Endometrial microvascular endothelial cells (primary cell): ENCODE data around the gene ADM5. TPM values are rescaled to one million over a fixed set of nuclear protein-coding genes. Genes with fewer than 3 reads are reported as not detected.

ENCODE experiments used
- in situ Hi-C: cut with HindIII; loops from 2 replicates; pipeline ENCODE4 v1.10.0; 2017; ENCODE audit warnings: low sequenced_read_pairs, low pct_unique_long_range_greater_than_20kb; ENCODE audit errors: inconsistent ontology term
- total RNA-seq: library from RNA; depleted of rRNA; stranded (reverse); fragments of >200 nt; gene quantifications from one replicate; pipeline ENCODE4 v1.2.3, GENCODE V29; 2015; ENCODE audit errors: inconsistent ontology term

Gene ADM5, protein sequence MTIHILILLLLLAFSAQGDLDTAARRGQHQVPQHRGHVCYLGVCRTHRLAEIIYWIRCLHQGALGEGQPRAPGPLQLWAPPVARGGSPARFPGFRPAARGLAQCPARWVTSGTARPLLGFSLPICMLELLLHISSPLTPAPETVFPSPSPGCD
- total RNA-seq, result not detected

GRCh38 chr19:49689133-49690078, at the start of gene ADM5:
Gene ADM5 (plus strand): TSS chr19:49689594. CDS start chr19:49689838, 244 bp downstream.
- in situ Hi-C loops, result no loop called here

DNA sequence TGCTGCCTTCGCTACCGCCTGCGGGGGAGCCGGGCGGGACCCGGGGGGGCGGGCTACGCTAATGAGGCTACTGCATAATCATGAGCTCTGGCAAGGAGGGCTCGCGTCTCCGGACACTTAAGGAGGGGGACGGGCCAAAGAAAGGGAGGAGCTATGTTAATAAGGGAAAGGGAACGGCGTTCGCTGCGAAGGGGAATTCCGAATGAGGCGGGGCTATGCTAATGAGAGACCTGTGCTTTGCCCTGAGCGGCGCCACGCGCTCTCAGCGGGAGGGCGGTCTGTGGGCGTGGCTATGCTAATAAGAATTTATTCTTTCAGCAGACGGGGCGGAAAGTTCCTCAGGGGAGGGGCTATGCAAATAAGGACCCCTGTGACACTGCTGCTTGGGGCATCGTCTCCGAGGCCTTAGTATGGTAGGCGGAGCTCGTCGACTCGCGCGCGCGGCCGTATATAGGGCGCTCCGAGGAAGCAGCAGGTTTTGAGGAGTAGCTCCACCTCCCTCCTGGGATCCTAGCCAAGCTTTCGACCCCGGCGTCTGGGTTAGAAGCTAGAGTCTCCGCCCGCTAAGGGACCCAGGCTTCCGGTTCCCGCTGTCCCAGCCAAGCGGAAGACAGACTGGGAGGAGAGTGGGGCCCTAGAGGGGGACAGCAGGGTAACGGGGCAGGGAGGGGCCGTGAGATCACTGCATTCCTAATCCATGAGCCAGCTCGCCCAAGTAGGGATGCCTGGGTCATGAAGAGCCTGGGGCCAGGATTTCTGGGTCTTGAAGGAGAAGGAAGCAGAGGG, 49.1 kb upstream of the ADM5 start, which contains the start of gene RRAS:
TSS of gene RRAS (minus strand) at position 31 of the 786 bp plus-strand sequence. CDS start 45 bp downstream, outside the sequence.
- in situ Hi-C loops, result no loop called here

GRCh38 chr19:49641688-49642491, 47.5 kb upstream of the ADM5 start, which contains the start of gene SCAF1:
Gene SCAF1 (plus strand): TSS chr19:49642209. CDS start chr19:49645027, 2,818 bp downstream.
- in situ Hi-C loops, result no loop called here

DNA sequence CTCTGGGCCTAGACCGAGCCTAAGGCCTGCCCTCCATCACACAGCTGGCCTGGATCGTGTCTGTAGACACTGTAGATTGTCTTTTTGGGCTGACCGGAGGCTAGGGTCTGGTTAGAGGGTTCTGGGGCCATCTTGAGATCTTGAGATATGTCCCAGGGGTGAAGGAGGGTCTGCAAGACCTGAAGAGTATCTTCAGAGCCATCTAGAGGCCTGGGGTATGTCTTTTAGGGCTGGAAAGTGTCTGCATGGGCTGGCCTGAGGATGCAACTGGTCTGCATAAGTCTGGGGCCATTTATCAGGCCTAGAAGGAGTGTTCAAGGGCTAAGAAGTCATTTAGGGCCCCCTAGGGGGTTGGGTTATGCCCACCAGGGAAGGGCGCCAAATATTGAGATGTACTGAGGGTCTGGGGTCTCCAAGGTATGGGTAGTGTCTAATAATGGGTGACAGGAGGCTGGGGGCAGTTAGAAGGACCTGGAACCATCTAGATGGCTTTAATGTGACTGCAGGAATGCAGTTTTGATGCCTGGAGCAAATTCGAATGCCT, 46.8 kb upstream of the ADM5 start:
- in situ Hi-C loops, result no loop called here

DNA sequence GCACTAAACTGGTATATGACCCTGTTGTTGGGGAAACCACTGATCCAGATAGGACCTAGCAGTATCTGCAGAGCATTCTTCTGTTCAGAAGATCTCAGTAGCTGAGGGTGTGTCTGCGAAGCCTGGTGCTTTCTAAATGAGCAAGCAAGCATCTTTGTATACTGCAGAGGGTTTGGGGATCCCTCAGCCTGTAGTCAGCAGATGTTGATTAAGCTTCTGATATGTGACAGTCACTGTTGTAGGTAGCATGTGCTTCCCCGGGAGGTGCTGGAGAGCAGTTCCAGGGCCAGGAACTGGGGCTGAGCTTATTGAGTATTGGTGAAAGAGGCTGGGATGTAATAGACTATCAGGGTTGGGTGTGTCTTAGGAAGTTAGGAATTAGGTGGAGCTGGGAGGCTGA, 45.9 kb upstream of the ADM5 start:
- in situ Hi-C loops, result no loop called here

- in situ Hi-C loops, result no loop called here
Measured at GRCh38 chr19:49645592-49645991, 43.8 kb upstream of the ADM5 start.

DNA sequence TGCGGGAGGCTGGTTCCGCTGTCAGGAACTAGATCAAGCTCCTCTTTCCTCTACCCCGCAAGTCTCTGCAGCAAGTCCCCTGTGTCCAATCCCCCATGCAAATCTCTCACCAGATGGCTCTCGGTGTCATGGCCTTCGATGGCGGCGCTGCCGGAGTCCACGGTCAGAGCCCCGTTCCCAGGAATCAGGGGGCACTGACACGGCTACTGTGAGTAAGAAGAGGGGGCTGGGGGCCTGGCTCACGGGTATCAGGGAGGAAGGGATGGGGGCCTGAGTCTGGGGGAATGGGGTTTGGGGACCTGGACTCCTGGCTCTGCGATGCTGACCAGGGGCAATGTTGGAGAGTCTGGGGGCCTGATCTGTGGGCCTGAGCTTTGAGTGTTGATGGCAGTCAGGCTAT, 43.4 kb upstream of the ADM5 start:
- in situ Hi-C loops, result no loop called here

GRCh38 chr19:49646586-49646985, 42.8 kb upstream of the ADM5 start:
- in situ Hi-C loops, result no loop called here

DNA sequence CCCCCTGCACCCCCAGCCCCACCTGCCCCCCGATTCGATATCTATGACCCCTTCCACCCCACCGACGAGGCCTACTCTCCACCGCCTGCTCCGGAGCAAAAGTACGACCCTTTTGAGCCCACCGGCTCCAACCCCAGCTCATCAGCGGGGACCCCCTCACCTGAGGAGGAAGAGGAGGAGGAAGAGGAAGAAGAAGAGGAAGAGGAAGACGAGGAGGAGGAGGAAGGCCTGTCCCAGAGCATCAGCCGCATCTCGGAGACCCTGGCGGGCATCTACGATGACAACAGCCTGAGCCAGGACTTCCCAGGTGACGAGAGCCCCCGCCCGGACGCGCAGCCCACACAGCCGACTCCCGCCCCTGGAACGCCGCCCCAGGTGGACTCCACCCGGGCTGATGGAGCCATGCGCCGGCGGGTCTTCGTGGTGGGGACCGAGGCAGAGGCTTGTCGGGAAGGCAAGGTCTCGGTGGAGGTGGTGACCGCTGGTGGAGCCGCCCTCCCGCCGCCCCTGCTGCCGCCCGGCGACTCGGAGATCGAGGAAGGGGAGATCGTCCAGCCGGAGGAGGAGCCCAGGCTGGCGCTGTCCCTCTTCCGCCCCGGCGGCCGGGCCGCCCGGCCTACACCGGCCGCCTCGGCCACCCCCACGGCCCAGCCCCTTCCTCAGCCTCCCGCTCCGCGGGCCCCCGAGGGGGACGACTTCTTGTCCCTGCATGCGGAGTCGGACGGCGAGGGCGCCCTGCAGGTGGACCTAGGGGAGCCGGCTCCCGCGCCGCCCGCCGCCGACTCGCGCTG, 38.2 kb upstream of the ADM5 start:
- in situ Hi-C loops, result no loop called here

- in situ Hi-C loops, result no loop called here
Measured at GRCh38 chr19:49651820-49652550, 37.4 kb upstream of the ADM5 start.

GRCh38 chr19:49652551-49653465, 36.6 kb upstream of the ADM5 start:
- in situ Hi-C loops, result no loop called here

GRCh38 chr19:49653466-49653806, 36.0 kb upstream of the ADM5 start:
- in situ Hi-C loops, result no loop called here

GRCh38 chr19:49654581-49654980, 34.8 kb upstream of the ADM5 start:
- in situ Hi-C loops, result no loop called here

- in situ Hi-C loops, result no loop called here
Measured at GRCh38 chr19:49655570-49656455, 33.6 kb upstream of the ADM5 start.

GRCh38 chr19:49656456-49657109, 32.8 kb upstream of the ADM5 start:
- in situ Hi-C loops, result no loop called here
